DOHH2 (cell line): ENCODE measurements around the gene CCDC88C.

Experiments
- H3F3A ChIP-seq: fragments of 200-600 bp; sonication (generic), shearing (Covaris generic); 2 replicates; pipeline ENCODE4 v1.6.0; 2016; ENCODE audit warnings: antibody characterized with exemption, mild to moderate bottlenecking; ENCODE audit not compliant: control insufficient read depth, insufficient read depth
- H3K27ac ChIP-seq: fragments of 200-600 bp; sonication (generic); 2 replicates; pipeline ENCODE4 v1.5.1; 2014; ENCODE audit warnings: low read depth, mild to moderate bottlenecking, low read length, moderate library complexity
- H3K27me3 ChIP-seq: fragments of 200-600 bp; sonication (generic); 2 replicates; pipeline ENCODE4 v1.6.1; 2014; ENCODE audit warnings: mild to moderate bottlenecking, low read length, mixed read lengths; ENCODE audit not compliant: control insufficient read depth
- H3K36me3 ChIP-seq: fragments of 200-600 bp; sonication (generic); 2 replicates; pipeline ENCODE4 v1.6.1; 2014; ENCODE audit warnings: mild to moderate bottlenecking, low read length, moderate library complexity, mixed read lengths; ENCODE audit not compliant: control insufficient read depth
- H3K4me1 ChIP-seq: fragments of 200-600 bp; sonication (generic); 2 replicates; pipeline ENCODE4 v1.6.1; 2014; ENCODE audit warnings: mild to moderate bottlenecking, low read length, mixed read lengths; ENCODE audit not compliant: control insufficient read depth
- H3K4me2 ChIP-seq: fragments of 200-600 bp; sonication (generic); 2 replicates; pipeline ENCODE4 v1.6.0; 2014; ENCODE audit warnings: mild to moderate bottlenecking, low read length, moderate library complexity
- H3K4me3 ChIP-seq: fragments of 200-600 bp; sonication (generic); 2 replicates; pipeline ENCODE4 v1.5.1; 2014; ENCODE audit warnings: mild to moderate bottlenecking, low read length, mixed read lengths
- H3K79me2 ChIP-seq: fragments of 200-600 bp; sonication (generic); 2 replicates; pipeline ENCODE4 v1.6.1; 2014; ENCODE audit warnings: mild to moderate bottlenecking, low read length, mixed read lengths; ENCODE audit not compliant: control insufficient read depth
- H3K9me2 ChIP-seq: fragments of 200-600 bp; sonication (generic); replicated peaks from 2 replicates; pipeline ENCODE4 v1.6.1; 2014; ENCODE audit warnings: mild to moderate bottlenecking, low read length, mixed read lengths; ENCODE audit not compliant: control insufficient read depth
- H3K9me3 ChIP-seq: fragments of 200-600 bp; sonication (generic); 2 replicates; pipeline ENCODE4 v1.6.1; 2014; ENCODE audit warnings: antibody characterized with exemption, low read length, mixed read lengths; ENCODE audit not compliant: control insufficient read depth, insufficient read depth
- H4K20me1 ChIP-seq: fragments of 200-600 bp; sonication (generic); 2 replicates; pipeline ENCODE4 v1.6.0; 2014; ENCODE audit warnings: low read depth, mild to moderate bottlenecking, antibody characterized with exemption, low read length, moderate library complexity; ENCODE audit not compliant: control insufficient read depth, insufficient read depth
- EZH2phosphoT487 ChIP-seq: fragments of 200-600 bp; sonication (generic); IDR thresholded peaks from 2 replicates; pipeline ENCODE4 v1.6.1; 2017; ENCODE audit warnings: borderline replicate concordance, mild to moderate bottlenecking, antibody characterized with exemption, low read length, moderate library complexity, mixed read lengths
- TF ChIP-seq, protein P1 (sequence below): fragments of 200-600 bp; sonication (generic); IDR thresholded peaks from one replicate; pipeline ENCODE4 v1.5.1; 2014; ENCODE audit warnings: antibody characterized with exemption, mild to moderate bottlenecking, low read depth, low read length; ENCODE audit not compliant: poor library complexity, severe bottlenecking

CCDC88C gene

GRCh38 chr14:91363776-91364523 is 53.7 kb downstream of the CCDC88C start:
- H3K36me3 ChIP-seq: peaks cover 57% of the 10 kb centered on the region
- peak overlapping the region; percentile 85 for H3K4me2 ChIP-seq
- peaks cover 99% of the 10 kb centered on the region for H3K4me1 ChIP-seq
- TF ChIP-seq EZH2phosphoT487: no peak
- TF ChIP-seq, protein P1, sequence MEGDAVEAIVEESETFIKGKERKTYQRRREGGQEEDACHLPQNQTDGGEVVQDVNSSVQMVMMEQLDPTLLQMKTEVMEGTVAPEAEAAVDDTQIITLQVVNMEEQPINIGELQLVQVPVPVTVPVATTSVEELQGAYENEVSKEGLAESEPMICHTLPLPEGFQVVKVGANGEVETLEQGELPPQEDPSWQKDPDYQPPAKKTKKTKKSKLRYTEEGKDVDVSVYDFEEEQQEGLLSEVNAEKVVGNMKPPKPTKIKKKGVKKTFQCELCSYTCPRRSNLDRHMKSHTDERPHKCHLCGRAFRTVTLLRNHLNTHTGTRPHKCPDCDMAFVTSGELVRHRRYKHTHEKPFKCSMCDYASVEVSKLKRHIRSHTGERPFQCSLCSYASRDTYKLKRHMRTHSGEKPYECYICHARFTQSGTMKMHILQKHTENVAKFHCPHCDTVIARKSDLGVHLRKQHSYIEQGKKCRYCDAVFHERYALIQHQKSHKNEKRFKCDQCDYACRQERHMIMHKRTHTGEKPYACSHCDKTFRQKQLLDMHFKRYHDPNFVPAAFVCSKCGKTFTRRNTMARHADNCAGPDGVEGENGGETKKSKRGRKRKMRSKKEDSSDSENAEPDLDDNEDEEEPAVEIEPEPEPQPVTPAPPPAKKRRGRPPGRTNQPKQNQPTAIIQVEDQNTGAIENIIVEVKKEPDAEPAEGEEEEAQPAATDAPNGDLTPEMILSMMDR: no peak
- H3K79me2 ChIP-seq: peaks cover 99% of the 10 kb centered on the region
- peaks cover 31% of the 10 kb centered on the region for H3F3A ChIP-seq
- H3K27me3 ChIP-seq: no peaks in the 10 kb centered on the region
- H3K9me2 ChIP-seq: no peaks in the 10 kb centered on the region
- peaks cover 5% of the 10 kb centered on the region; the same call in 1 of the 2 replicates for H4K20me1 ChIP-seq
- H3K4me3 ChIP-seq: peak overlapping the region; percentile 64
- H3K9me3 ChIP-seq: no peaks in the 10 kb centered on the region
- H3K27ac ChIP-seq: peak overlapping the region; percentile 85

- Histone ChIP-seq H3K79me2 (peaks cover 96% of the 10 kb centered on the region), H3K4me2 (no peak overlapping the region), H3K27ac (no peak overlapping the region), H3F3A (peaks cover 40% of the 10 kb centered on the region), H3K4me3 (no peak overlapping the region), H3K9me3 (no peaks in the 10 kb centered on the region), H3K4me1 (peaks cover 99% of the 10 kb centered on the region), H3K36me3 (peaks cover 56% of the 10 kb centered on the region), H3K9me2 (no peaks in the 10 kb centered on the region), H3K27me3 (no peaks in the 10 kb centered on the region), H4K20me1 (no peaks in the 10 kb centered on the region)
- no peak for TF ChIP-seq EZH2phosphoT487
- TF ChIP-seq, protein P1: no peak
Measured at GRCh38 chr14:91361233-91361811, 56.3 kb downstream of the CCDC88C start.

GRCh38 chr14:91360490-91361232 is 57.0 kb downstream of the CCDC88C start:
- peaks cover 44% of the 10 kb centered on the region for H3F3A ChIP-seq
- H3K4me1 ChIP-seq: peaks cover 99% of the 10 kb centered on the region
- no peak for TF ChIP-seq EZH2phosphoT487
- TF ChIP-seq, protein P1: no peak
- no peak overlapping the region for H3K4me2 ChIP-seq
- no peaks in the 10 kb centered on the region for H3K27me3 ChIP-seq
- H4K20me1 ChIP-seq: no peaks in the 10 kb centered on the region
- no peak overlapping the region for H3K4me3 ChIP-seq
- H3K9me2 ChIP-seq: no peaks in the 10 kb centered on the region
- no peaks in the 10 kb centered on the region for H3K9me3 ChIP-seq
- peak overlapping the region; percentile 98 for H3K27ac ChIP-seq
- peaks cover 92% of the 10 kb centered on the region for H3K79me2 ChIP-seq
- H3K36me3 ChIP-seq: peaks cover 58% of the 10 kb centered on the region
